Activated CD4-positive, alpha-beta T cell treated with anti-CD3 and anti-CD28 coated beads, Interleukin-2, amount 50 U/mL, for 48 hours (primary cell): ENCODE data around the gene P2RX3.
A peak's percentile ranks its signal among the peaks of the same experiment; 100 is the strongest.
"Not testable (repeated sequence)": the region's sequence is repeated elsewhere in the genome, so short reads cannot be mapped to it uniquely, and the experiment has no call there.

Experiments used
- DNase-seq, 2 experiments: peaks; one replicate each; pipeline ENCODE4 v3.0.0-alpha.2; 2020

Gene P2RX3

DNA sequence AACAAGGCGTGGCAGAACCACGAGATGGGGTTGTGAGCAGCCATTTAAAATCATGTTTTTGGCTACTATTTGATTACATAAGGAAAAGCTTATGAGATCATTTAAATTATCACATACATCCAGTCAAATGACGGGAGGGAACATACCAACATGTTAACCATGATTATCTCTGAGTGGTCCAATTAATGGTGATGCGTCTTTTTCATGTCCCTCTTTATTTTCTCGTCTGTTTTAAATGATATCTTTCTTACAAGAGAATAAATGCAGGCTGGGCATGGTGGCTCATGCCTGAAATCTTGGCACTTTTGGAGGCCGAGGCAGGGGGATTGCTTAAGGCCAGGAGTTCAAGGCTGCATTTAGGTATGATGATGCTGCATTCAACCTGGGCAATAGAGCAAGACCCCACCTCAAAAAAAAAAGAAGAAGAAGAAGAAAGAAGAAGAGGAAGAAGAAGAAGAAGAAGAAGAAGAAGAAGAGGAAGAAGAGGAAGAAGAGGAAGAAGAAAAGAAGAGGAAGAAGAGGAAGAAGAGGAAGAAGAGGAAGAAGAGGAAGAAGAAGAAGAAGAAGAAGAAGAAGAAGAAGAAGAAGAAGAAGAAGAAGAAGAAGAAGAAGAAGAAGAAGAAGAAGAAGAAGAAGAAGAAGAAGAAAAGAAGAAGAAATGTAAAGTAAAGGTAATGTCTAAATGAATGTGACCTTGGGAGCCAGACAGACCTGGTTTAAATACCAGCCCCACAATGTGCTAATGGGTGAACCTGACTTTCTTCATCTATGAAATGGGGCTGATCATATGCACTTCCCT lies 65.0 kb downstream of the P2RX3 start:
- DNase-seq = not testable (repeated sequence)

- DNase-seq = no peak
Measured at GRCh38 chr11:57403802-57404147, 65.6 kb downstream of the P2RX3 start.

GRCh38 chr11:57405271-57405860 lies 67.2 kb downstream of the P2RX3 start:
- no peak for DNase-seq

DNA sequence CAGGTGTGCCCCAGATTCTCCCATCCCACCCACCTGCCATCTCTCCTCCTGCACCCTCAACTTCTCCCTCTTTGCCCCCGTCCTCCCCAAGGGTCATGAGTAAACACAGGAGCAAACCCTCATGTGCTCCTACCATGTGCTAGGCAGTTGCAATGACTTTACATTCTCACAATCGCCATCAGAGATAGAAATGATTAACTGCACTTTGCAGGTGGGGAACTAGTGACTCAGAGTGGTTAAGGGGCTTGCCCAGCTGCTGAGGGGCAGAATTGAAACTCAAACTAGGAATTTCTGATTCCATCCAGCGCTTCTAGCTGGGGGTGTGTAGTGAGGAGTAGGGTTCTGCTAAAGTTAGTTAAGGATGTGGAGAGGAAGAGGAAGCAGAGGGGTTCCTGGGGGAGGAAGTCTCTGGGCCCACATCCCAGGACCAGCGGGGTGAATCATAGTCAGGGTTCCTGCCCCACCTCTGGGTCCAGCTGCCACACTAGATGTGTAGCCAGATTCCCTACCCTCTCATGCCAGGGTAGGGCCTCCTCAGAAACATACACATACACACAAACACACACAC lies 68.3 kb downstream of the P2RX3 start:
- DNase-seq = peak; percentile 46 to 60

GRCh38 chr11:57407010-57407920 lies 69.1 kb downstream of the P2RX3 start:
- DNase-seq = no peak

- DNase-seq = no peak
Measured at GRCh38 chr11:57407941-57408475, 69.9 kb downstream of the P2RX3 start.

GRCh38 chr11:57408771-57409170 lies 70.6 kb downstream of the P2RX3 start:
- DNase-seq = no peak

GRCh38 chr11:57409321-57410100 lies 71.4 kb downstream of the P2RX3 start:
- DNase-seq = no peak

DNA sequence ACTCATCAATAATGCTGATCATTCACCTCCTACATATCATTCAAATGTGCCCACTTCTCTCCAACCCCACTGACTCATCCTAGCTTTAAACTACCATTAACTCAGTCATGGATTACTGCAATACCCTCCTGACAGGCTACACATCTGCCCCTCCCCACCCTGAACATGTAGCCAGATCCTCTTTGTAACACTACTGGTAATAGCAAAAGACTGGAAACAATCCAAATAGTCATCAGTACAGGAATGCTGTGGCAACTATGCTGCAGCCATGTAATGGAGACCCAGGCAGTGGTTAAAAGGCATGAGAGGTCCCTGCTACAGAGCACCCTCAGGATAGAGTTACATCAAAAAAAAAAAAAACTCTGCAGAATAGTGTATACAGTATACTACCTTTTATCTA lies 72.1 kb downstream of the P2RX3 start:
- no peak for DNase-seq

- DNase-seq = no peak
Measured at GRCh38 chr11:57413681-57414080, 75.5 kb downstream of the P2RX3 start.

- DNase-seq = no peak
Measured at GRCh38 chr11:57414612-57415212, 76.6 kb downstream of the P2RX3 start.

DNA sequence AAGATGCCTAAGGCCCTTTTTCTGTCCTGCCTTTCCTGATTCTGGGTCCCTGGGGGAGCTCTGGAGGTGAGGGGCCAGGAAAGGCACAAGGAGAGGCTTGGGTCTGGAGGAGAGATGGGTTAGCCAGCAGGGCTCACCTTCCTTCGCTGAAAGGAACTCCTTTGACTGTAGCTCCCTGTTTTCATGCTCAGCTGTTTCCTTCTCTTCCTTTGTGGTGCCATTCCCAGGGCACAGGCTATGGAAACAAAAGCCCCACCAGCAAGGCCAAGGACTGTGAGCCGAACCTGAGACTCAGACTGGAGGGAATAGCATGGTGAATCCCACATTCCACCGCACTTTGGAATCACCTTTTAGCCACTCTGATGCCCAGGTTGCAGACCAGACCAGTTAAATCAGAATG lies 78.3 kb downstream of the P2RX3 start:
- DNase-seq = no peak

- no peak for DNase-seq
Measured at GRCh38 chr11:57417056-57417455, 78.9 kb downstream of the P2RX3 start.

GRCh38 chr11:57418131-57418530 lies 80.0 kb downstream of the P2RX3 start:
- DNase-seq = no peak

GRCh38 chr11:57419146-57419545 lies 81.0 kb downstream of the P2RX3 start:
- DNase-seq = no peak

DNA sequence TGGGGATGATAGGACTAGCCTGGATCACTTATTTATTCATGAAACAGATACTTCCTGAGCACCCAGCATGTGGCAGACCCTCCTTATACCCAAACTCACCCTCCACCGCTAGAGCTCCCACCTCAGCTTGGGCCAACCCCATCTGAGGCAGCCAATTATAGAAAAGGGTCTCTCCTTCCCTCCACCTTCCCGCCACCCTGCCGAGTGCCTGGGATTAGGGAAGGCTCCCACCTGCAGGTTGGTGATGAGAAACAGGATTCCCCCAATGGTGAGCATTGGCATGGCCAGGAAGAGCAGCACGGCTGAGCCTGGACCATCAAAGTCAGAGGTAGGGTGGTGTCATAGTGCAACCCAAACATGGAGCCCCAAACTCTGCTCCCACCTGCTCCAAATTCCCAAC lies 82.9 kb downstream of the P2RX3 start:
- no peak for DNase-seq

- DNase-seq = no peak
Measured at GRCh38 chr11:57421805-57422204, 83.7 kb downstream of the P2RX3 start.
